Spleen (tissue), 11 donors: ENCODE measurements around the gene HNRNPM. TPM values are rescaled to one million over a fixed set of nuclear protein-coding genes. Genes with fewer than 3 reads are reported as not detected.

ENCODE experiments used
- DNase-seq: peaks from one replicate; pipeline ENCODE4 v3.0.0-alpha.2; 2020
- H3K27ac ChIP-seq, 8 donors: fragments of 200-600 bp; sonication (generic) in 7 of 8; 1 replicate in 4 of 8; 2 replicates in 4 of 8; pipeline versions ENCODE4 v1.5.0 to v1.8.0; 2016 to 2021; ENCODE audit warnings: inconsistent platforms in 4 of 8, mild to moderate bottlenecking in 4 of 8, moderate library complexity in 1 of 8
- H3K27me3 ChIP-seq, 7 donors: fragments of 200-600 bp; sonication (generic) in 6 of 7; replicated peaks in 1 of 7; 1 replicate in 4 of 7; 2 replicates in 3 of 7; pipeline versions ENCODE4 v1.5.0 to v1.8.0; 2016 to 2021; ENCODE audit warnings: inconsistent platforms in 3 of 7, mild to moderate bottlenecking in 1 of 7
- H3K36me3 ChIP-seq, 6 donors: fragments of 200-600 bp; sonication (generic) in 5 of 6; 1 replicate in 4 of 6; 2 replicates in 2 of 6; pipeline versions ENCODE4 v1.5.0 to v1.8.0; 2016 to 2021; ENCODE audit warnings: inconsistent platforms in 2 of 6
- H3K4me1 ChIP-seq, 6 donors: fragments of 200-600 bp; sonication (generic) in 5 of 6; 1 replicate in 3 of 6; 2 replicates in 3 of 6; pipeline versions ENCODE4 v1.5.0 to v1.8.0; 2016 to 2021; ENCODE audit warnings: inconsistent platforms in 3 of 6
- H3K4me3 ChIP-seq, 8 donors: fragments of 200-600 bp; sonication (generic) in 7 of 8; 1 replicate in 4 of 8; 2 replicates in 4 of 8; pipeline versions ENCODE4 v1.5.0 to v1.8.0; 2016 to 2021; ENCODE audit warnings: inconsistent platforms in 4 of 8, mild to moderate bottlenecking in 4 of 8, moderate library complexity in 2 of 8
- H3K9me3 ChIP-seq, 8 donors: fragments of 200-600 bp; sonication (generic) in 7 of 8; 1 replicate in 4 of 8; 2 replicates in 4 of 8; pipeline versions ENCODE4 v1.5.0 to v1.8.0; 2016 to 2021; ENCODE audit warnings: inconsistent platforms in 4 of 8
- POLR2A ChIP-seq, 3 donors: fragments of 450-650 bp; IDR thresholded peaks; one replicate each; pipeline ENCODE4 v1.5.1; 2017; ENCODE audit warnings: antibody characterized with exemption in 3 of 3, mild to moderate bottlenecking in 1 of 3
- POLR2AphosphoS5 ChIP-seq, 3 donors: sonication (generic); formaldehyde crosslinking; IDR thresholded peaks; one replicate each; pipeline ENCODE4 v1.5.1; 2017; ENCODE audit warnings: antibody characterized with exemption in 3 of 3
- WGBS, 5 donors: extraction: QIAGEN DNeasy Blood & Tissue Kit in 3 of 5; methylation state at CpG; one replicate each; pipeline versions ENCODE4 v1.1.5 to v1.1.7; 2013 to 2018; 5-methylcytosine and 5-hydroxymethylcytosine counted together
- intact Hi-C: fragments of 100-400 bp; cut with DNase I; formaldehyde crosslinking; loops from one replicate; pipeline ENCODE4 v1.15.0; 2023; ENCODE audit warnings: low total_unique reads
- polyA plus RNA-seq, 3 donors: library from polyadenylated mRNA; stranded (reverse); fragments of 200-250 nt; gene quantifications; one replicate each; pipeline ENCODE4 v1.2.1, GENCODE V29; 2013
- total RNA-seq, 7 donors: library from RNA; depleted of rRNA in 3 of 7; stranded (reverse); fragments of >200 nt in 3 of 7; fragmentation: NEBNext Ultra II Directional in 4 of 7; extraction: Animal tissue kit (Norgen Biotek cat#: 25700) in 4 of 7; gene quantifications; one replicate each; pipeline versions ENCODE4 v1.1.0 to v1.2.1, GENCODE V29; 2016 to 2021
- TF ChIP-seq, protein P1 (sequence below), 11 experiments: fragments of 200-600 bp in 7 of 11; fragments of 450-650 bp in 4 of 11; sonication (generic) in 4 of 11; IDR thresholded peaks in 8 of 11; conservative IDR thresholded peaks in 3 of 11; 1 replicate in 7 of 11; 2 replicates in 4 of 11; pipeline versions ENCODE4 v1.4.0 to v1.8.0; 2016 to 2021; ENCODE audit warnings: antibody characterized with exemption in 11 of 11, inconsistent platforms in 4 of 11, mild to moderate bottlenecking in 1 of 11
- donor health status: healthy with polysubstance abuse.
- donor health status: DM: no; HTN: no; CAD: no; lungs with moderate emphysema.
- donor health status: DM: no; HTN: no; CAD: no.
- donor health status: Bipolar disorder and iron deficiency.
- donor health status: healthy.
- donor health status: DM: no; HTN: no; CAD: no.
- donor health status: DM: yes; HTN: yes; CAD: no.

The HNRNPM gene
- total and polyA plus RNA-seq, 10 donors = 77.1 to 229 (median 138) TPM

DNA sequence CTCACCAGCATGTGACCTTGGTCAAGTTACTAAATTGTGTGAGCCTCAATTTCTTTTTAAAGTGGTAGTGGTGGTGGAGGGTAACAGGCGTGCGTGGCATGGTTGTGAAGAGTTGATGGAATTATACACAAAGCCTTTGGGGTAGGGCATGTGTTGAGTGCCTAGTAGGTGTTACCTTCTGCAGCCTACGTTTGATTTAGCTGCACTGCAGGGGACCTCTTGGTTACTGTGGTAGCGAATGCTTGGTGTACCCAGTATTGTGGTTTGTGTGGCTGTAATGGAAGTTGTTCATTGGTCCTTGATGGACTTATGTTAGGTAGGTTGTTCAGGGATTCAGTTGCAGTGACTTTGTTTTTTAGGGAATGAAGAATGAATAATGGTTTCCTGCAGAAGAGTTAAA lies 33.1 kb downstream of the HNRNPM start:
- TF ChIP-seq, protein P1, sequence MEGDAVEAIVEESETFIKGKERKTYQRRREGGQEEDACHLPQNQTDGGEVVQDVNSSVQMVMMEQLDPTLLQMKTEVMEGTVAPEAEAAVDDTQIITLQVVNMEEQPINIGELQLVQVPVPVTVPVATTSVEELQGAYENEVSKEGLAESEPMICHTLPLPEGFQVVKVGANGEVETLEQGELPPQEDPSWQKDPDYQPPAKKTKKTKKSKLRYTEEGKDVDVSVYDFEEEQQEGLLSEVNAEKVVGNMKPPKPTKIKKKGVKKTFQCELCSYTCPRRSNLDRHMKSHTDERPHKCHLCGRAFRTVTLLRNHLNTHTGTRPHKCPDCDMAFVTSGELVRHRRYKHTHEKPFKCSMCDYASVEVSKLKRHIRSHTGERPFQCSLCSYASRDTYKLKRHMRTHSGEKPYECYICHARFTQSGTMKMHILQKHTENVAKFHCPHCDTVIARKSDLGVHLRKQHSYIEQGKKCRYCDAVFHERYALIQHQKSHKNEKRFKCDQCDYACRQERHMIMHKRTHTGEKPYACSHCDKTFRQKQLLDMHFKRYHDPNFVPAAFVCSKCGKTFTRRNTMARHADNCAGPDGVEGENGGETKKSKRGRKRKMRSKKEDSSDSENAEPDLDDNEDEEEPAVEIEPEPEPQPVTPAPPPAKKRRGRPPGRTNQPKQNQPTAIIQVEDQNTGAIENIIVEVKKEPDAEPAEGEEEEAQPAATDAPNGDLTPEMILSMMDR (IDR thresholded peaks at IDR 0.05 in 8 of 11, conservative IDR thresholded peaks at IDR 0.05 in 3 of 11) = no peak
- TF ChIP-seq POLR2A (IDR thresholded peaks at IDR 0.05) (no peak), POLR2AphosphoS5 (IDR thresholded peaks at IDR 0.05) (no peak)
- peaks cover 4 to 98% (median 80%) of the 10 kb centered on the region in 6 donors for H3K36me3 ChIP-seq
- DNase-seq = no peak
- H3K27ac ChIP-seq = peak overlapping the region in 1 of 8 donors; percentile 13
- H3K27me3 ChIP-seq = no peaks in the 10 kb centered on the region
- H3K4me3 ChIP-seq = no peak overlapping the region
- intact Hi-C loops = no loop called here
- H3K4me1 ChIP-seq = peaks cover 18 to 88% (median 57%) of the 10 kb centered on the region in 6 donors
- 64 to 76% (median 71%) methylated on average over 4 of the region's 4 CpGs for WGBS, 5 donors
- no peaks in the 10 kb centered on the region for H3K9me3 ChIP-seq

DNA sequence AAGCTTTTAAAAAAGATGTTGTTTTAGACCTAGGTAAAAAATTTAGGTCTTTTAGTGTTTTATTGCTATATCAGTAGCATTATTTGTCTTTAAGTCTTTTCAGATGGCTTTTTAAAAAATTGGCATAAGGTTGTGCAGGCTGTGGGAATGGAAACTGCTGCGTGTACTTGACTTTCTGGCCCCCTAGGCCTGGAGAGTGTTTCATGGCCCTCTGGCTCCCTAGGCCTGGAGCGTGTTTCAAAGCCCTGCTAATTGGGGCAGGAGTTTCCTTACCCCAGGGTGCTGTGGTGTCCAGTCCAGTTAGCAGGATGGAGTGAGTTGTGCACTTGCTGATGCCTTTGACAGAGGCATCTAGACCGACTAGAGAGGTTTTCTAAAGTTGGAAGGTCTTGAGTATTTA lies 33.8 kb downstream of the HNRNPM start:
- 62 to 92% (median 77%) methylated on average over 3 of the region's 3 CpGs for WGBS, 5 donors
- intact Hi-C loops = no loop called here
- no peak overlapping the region for H3K4me3 ChIP-seq
- H3K36me3 ChIP-seq = peaks cover 4 to 98% (median 81%) of the 10 kb centered on the region in 6 donors
- no peaks in the 10 kb centered on the region for H3K27me3 ChIP-seq
- H3K4me1 ChIP-seq = peaks cover 11 to 88% (median 54%) of the 10 kb centered on the region in 6 donors
- H3K27ac ChIP-seq = peak overlapping the region in 2 of 8 donors; percentile 7 to 13
- TF ChIP-seq POLR2A (IDR thresholded peaks at IDR 0.05) (no peak), POLR2AphosphoS5 (IDR thresholded peaks at IDR 0.05) (no peak)
- TF ChIP-seq, protein P1 (IDR thresholded peaks at IDR 0.05 in 8 of 11, conservative IDR thresholded peaks at IDR 0.05 in 3 of 11) = no peak
- DNase-seq = no peak
- no peaks in the 10 kb centered on the region for H3K9me3 ChIP-seq

DNA sequence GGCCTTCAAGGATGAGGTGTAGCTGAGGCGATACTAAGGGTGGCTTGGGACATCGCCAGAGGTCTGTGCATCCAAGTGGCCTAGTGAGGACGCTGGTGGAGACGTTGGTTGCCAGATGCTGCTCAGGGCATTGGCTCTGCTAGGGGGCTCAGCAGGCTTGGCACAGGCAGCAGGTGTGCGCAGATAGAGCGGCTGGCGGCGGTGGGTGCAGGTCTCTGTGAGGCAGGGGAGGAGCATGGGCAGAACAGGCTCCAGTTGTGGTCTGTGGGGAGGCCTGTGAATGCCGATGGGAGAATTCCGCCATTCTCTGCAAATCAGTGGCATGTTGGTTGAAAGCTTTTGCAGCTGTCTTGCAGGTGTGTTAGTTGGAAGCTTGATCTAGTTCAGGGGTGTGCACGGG lies 36.4 kb downstream of the HNRNPM start:
- H3K27me3 ChIP-seq = no peaks in the 10 kb centered on the region
- 69 to 85% (median 77%) methylated on average over 11 of the region's 11 CpGs for WGBS, 5 donors
- peaks cover 6 to 88% (median 47%) of the 10 kb centered on the region in 6 donors for H3K4me1 ChIP-seq
- H3K4me3 ChIP-seq = no peak overlapping the region
- peaks cover 10 to 98% (median 87%) of the 10 kb centered on the region in 6 donors for H3K36me3 ChIP-seq
- peak; percentile 68 for DNase-seq
- intact Hi-C loops = no loop called here
- no peaks in the 10 kb centered on the region for H3K9me3 ChIP-seq
- TF ChIP-seq, protein P1 (IDR thresholded peaks at IDR 0.05 in 8 of 11, conservative IDR thresholded peaks at IDR 0.05 in 3 of 11) = no peak
- TF ChIP-seq POLR2A (IDR thresholded peaks at IDR 0.05) = no peak
- peak in 1 of 3 donors; percentile 50 for TF ChIP-seq POLR2AphosphoS5 (IDR thresholded peaks at IDR 0.05)
- peak overlapping the region in 4 of 8 donors; percentile 13 to 44 (median 32) for H3K27ac ChIP-seq

DNA sequence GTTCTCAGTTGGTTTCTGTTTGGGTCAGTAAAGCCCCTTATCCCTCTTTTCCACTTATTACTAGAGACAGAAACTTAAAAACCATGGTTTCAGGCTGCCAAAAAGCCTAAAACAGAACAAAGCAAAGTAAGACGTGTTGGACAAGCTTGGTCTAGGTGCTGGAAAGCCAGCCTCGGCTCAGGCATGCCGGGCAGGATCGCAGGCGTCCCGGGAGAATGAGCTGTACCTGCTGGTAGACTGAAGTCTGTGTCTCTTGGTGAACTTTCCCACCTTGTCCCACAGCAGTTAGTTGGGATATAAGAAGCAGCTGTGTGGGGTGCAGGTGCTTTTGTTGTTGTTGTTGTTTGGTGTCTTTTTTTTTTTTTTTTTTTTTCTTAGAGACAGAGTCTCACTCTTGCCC lies 36.8 kb downstream of the HNRNPM start:
- 87 to 92% (median 89%) methylated on average over 6 of the region's 6 CpGs for WGBS, 5 donors
- Histone ChIP-seq H3K36me3 (peaks cover 11 to 98% (median 87%) of the 10 kb centered on the region in 6 donors), H3K27me3 (no peaks in the 10 kb centered on the region), H3K9me3 (no peaks in the 10 kb centered on the region), H3K27ac (peak overlapping the region in 1 of 8 donors; percentile 44), H3K4me1 (peaks cover 8 to 88% (median 49%) of the 10 kb centered on the region in 6 donors), H3K4me3 (no peak overlapping the region)
- intact Hi-C loops = no loop called here
- TF ChIP-seq POLR2AphosphoS5 (IDR thresholded peaks at IDR 0.05) = no peak
- TF ChIP-seq, protein P1 (IDR thresholded peaks at IDR 0.05 in 8 of 11, conservative IDR thresholded peaks at IDR 0.05 in 3 of 11) = no peak
- no peak for TF ChIP-seq POLR2A (IDR thresholded peaks at IDR 0.05)
- DNase-seq = peak; percentile 53
